Measurements from ENCODE around the gene GABBR2. TPM values are rescaled to one million over a fixed set of nuclear protein-coding genes. Genes with fewer than 3 reads are reported as not detected.
A peak's percentile ranks its signal among the peaks of the same experiment; 100 is the strongest.

Gene GABBR2
- total RNA-seq, 4 donors from 2014 or later: not detected

GRCh38 chr9:98494852-98495251, 213.9 kb downstream of the GABBR2 start:
- DNase-seq (ENCODE audit: low spot score) (no peak), ATAC-seq (ENCODE audit: low FRiP score) (no peak)
- TF ChIP-seq, protein P1, sequence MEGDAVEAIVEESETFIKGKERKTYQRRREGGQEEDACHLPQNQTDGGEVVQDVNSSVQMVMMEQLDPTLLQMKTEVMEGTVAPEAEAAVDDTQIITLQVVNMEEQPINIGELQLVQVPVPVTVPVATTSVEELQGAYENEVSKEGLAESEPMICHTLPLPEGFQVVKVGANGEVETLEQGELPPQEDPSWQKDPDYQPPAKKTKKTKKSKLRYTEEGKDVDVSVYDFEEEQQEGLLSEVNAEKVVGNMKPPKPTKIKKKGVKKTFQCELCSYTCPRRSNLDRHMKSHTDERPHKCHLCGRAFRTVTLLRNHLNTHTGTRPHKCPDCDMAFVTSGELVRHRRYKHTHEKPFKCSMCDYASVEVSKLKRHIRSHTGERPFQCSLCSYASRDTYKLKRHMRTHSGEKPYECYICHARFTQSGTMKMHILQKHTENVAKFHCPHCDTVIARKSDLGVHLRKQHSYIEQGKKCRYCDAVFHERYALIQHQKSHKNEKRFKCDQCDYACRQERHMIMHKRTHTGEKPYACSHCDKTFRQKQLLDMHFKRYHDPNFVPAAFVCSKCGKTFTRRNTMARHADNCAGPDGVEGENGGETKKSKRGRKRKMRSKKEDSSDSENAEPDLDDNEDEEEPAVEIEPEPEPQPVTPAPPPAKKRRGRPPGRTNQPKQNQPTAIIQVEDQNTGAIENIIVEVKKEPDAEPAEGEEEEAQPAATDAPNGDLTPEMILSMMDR (IDR thresholded peaks at IDR 0.05): no peak

DNA sequence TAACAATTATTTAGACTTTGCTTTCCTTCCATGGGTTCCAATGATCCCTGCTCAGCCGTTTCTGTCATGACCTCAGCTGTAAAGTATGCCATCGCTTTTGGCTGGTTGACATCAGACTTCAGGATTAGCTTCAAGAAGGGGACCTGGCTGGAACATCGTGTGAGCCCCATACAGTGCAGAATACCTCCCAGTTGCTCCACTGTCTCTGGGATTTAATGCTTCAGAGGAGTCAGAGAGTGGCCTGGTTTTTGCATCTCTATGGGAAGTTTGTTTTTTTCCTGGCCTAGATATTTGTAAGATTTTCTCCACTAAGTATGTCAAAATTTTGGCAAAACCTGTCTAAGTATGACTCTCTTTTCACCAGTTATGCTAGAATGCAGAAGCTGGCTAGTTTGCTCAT, 216.9 kb downstream of the GABBR2 start:
- TF ChIP-seq, protein P1 (IDR thresholded peaks at IDR 0.05): no peak
- no peak for DNase-seq (ENCODE audit: low spot score)
- no peak for ATAC-seq (ENCODE audit: low FRiP score)

DNA sequence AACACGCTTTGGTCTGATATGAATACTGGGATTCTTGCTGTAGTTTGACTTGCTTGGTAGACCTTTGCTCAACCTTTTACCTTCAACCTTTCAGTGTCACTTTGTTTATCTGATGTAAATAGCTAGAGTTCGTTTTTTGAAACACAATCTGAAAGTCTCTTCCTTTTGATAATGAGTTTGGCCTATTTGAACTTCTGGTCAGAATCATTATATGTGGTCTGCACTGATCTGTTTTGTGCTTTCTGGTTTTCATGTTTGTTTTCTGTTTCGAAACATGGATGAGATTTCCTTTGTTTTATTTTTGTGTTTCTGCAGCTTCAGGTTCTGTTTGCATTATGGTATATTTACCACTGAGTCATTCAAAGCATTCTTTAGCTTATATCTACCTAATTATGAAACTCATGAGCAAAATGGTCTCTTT, 217.5 kb downstream of the GABBR2 start:
- DNase-seq (ENCODE audit: low spot score) (no peak), ATAC-seq (ENCODE audit: low FRiP score) (no peak)
- TF ChIP-seq, protein P1 (IDR thresholded peaks at IDR 0.05): no peak

GRCh38 chr9:98488571-98489312, 220.0 kb downstream of the GABBR2 start:
- ATAC-seq (ENCODE audit: low FRiP score) (peak; percentile 70), DNase-seq (ENCODE audit: low spot score) (no peak)
- TF ChIP-seq, protein P1 (IDR thresholded peaks at IDR 0.05): no peak

DNA sequence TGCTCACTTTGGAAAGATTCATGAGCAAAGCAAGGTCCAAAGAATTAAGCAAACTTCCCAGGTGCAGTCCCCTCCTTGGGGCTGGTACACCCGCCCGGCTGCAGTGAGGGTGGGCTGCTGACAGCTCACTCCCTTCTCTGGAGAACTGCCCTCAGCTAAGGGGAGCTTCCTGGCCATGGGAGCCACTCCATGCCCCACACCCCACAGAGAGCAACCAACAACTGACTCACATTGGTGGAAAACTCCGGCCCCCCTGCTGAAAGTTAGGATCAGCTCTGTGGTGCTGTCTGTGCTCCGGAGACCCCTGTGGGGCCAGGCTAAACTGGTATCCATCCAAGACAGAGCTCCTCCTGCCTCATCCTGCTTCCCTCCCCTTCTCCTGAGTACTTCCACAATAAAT, 223.0 kb downstream of the GABBR2 start:
- ATAC-seq (ENCODE audit: low FRiP score) (no peak), DNase-seq (ENCODE audit: low spot score) (no peak)
- TF ChIP-seq, protein P1 (IDR thresholded peaks at IDR 0.05): no peak

GRCh38 chr9:98484162-98484561, 224.6 kb downstream of the GABBR2 start:
- no peak for ATAC-seq (ENCODE audit: low FRiP score)
- TF ChIP-seq, protein P1 (IDR thresholded peaks at IDR 0.05): no peak
- DNase-seq (ENCODE audit: low spot score): no peak

DNA sequence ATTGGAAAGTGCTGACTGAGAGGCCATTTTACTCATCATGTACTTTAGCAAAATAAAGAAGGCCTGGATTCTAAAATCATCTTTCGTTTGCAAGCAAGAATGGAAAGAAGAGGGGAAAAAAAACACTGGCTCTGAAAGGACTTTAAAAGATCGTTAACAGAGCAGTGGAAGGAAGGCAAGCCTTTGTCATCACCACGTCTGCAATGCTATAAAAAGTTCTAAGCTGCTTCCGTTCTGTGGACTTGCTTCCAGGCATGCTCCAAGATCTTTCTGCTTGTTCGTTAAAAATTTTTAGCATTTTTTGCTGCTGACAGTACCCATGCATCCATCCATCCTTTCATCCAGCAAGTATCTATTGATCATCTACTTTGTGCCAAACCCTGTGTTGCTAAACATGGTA, 226.5 kb downstream of the GABBR2 start:
- no peak for ATAC-seq (ENCODE audit: low FRiP score)
- TF ChIP-seq, protein P1 (IDR thresholded peaks at IDR 0.05): no peak
- DNase-seq (ENCODE audit: low spot score): no peak

Data from omental fat pad (tissue), 4 donors.